ENCODE measurements around the gene PARD6B. TPM values are rescaled to one million over a fixed set of nuclear protein-coding genes. Genes with fewer than 3 reads are reported as not detected.

Gene PARD6B
- total RNA-seq, 1 experiment from 2014 or later = 41.3 TPM

GRCh38 chr20:50694379-50695134 is 36.8 kb upstream of the PARD6B start:
- DNase-seq (ENCODE audit: low read depth, low spot score) (no peak), ATAC-seq (no peak)
- BruUV-seq (replicated peaks) = no TSS peak
- no peak for TF ChIP-seq SIN3A (IDR thresholded peaks at IDR 0.05; ENCODE audit: low read depth)
- TF ChIP-seq FOSL1 (IDR thresholded peaks at IDR 0.05; ENCODE audit: low read depth) = no peak
- TF ChIP-seq ZNF274 (IDR thresholded peaks at IDR 0.05; ENCODE audit: low read depth, low read length) = no peak
- TF ChIP-seq EZH2 (IDR thresholded peaks at IDR 0.05) = no peak
- no peak for TF ChIP-seq EGR1 (IDR thresholded peaks at IDR 0.05; ENCODE audit: low read depth)
- TF ChIP-seq ATF3 (IDR thresholded peaks at IDR 0.05) = no peak
- no peak for TF ChIP-seq MAX (IDR thresholded peaks at IDR 0.05)
- TF ChIP-seq SP1 (IDR thresholded peaks at IDR 0.05; ENCODE audit: low read depth) = no peak
- no peak for TF ChIP-seq CEBPB (IDR thresholded peaks at IDR 0.05; ENCODE audit: low read depth)
- no peak for TF ChIP-seq TCF7L2 (IDR thresholded peaks at IDR 0.05; ENCODE audit: borderline replicate concordance, extremely low read depth, insufficient read depth, insufficient read length)
- TF ChIP-seq EZH2phosphoT487 (IDR thresholded peaks at IDR 0.05; ENCODE audit: borderline replicate concordance) = no peak
- TF ChIP-seq POLR2AphosphoS5 (IDR thresholded peaks at IDR 0.05; ENCODE audit: low read depth, low read length) = no peak
- no peaks in the 10 kb centered on the region for H3K36me3 ChIP-seq (ENCODE audit: control insufficient read depth in 1 of 2, insufficient read depth in 2 of 2, low read length in 2 of 2)
- intact Hi-C loops (cut with micrococcal nuclease) = no loop called here
- H3K4me3 ChIP-seq (replicated peaks in 1 of 2; ENCODE audit: low read depth in 1 of 2, low read length in 2 of 2) = no peak overlapping the region
- RAD21 ChIA-PET (ENCODE audit: low non-redundant PET in 1 of 2, low total read pairs in 2 of 2, uncharacterized antibody in 2 of 2, unreplicated experiment in 2 of 2) = no interaction called here
- peaks cover 9 to 13% of the 10 kb centered on the region in 2 experiments for H3K4me1 ChIP-seq (ENCODE audit: control insufficient read depth in 1 of 2, insufficient read depth in 2 of 2, low read length in 2 of 2)
- POLR2A ChIA-PET = no interaction called here
- no peak overlapping the region for H3K4me2 ChIP-seq (ENCODE audit: low read length)
- H2AFZ ChIP-seq (ENCODE audit: low read depth, low read length, poor library complexity, severe bottlenecking) = no peak overlapping the region
- no peaks in the 10 kb centered on the region for H4K20me1 ChIP-seq (ENCODE audit: insufficient read depth)
- H3K27me3 ChIP-seq (ENCODE audit: insufficient read depth, low read length) = no peaks in the 10 kb centered on the region
- H3K79me2 ChIP-seq (ENCODE audit: insufficient read depth, low read length) = no peaks in the 10 kb centered on the region
- CTCF ChIA-PET = no interaction called here
- no peak overlapping the region for H3K9ac ChIP-seq (ENCODE audit: low read length)
- H3K27ac ChIP-seq (ENCODE audit: low read depth, low read length) = no peak overlapping the region
- H3K9me2 ChIP-seq (ENCODE audit: insufficient read depth) = no peaks in the 10 kb centered on the region
- H3K9me3 ChIP-seq (ENCODE audit: control insufficient read depth in 1 of 2, insufficient read depth in 1 of 2, low read depth in 1 of 2, low read length in 2 of 2) = no peaks in the 10 kb centered on the region

All from HCT116 (cell line).